Panc1 (cell line): Measurements from ENCODE around the gene TRIM31.

Experiments used
- POLR2AphosphoS5 ChIP-seq: IDR thresholded peaks from 2 replicates; pipeline ENCODE4 v1.6.1; 2012; ENCODE audit warnings: mild to moderate bottlenecking, low read depth, low read length, moderate library complexity
- TF ChIP-seq, protein P1 (sequence below): fragments of 450-650 bp; IDR thresholded peaks from 2 replicates; pipeline ENCODE4 v1.5.1; 2017; ENCODE audit warnings: mild to moderate bottlenecking

DNA sequence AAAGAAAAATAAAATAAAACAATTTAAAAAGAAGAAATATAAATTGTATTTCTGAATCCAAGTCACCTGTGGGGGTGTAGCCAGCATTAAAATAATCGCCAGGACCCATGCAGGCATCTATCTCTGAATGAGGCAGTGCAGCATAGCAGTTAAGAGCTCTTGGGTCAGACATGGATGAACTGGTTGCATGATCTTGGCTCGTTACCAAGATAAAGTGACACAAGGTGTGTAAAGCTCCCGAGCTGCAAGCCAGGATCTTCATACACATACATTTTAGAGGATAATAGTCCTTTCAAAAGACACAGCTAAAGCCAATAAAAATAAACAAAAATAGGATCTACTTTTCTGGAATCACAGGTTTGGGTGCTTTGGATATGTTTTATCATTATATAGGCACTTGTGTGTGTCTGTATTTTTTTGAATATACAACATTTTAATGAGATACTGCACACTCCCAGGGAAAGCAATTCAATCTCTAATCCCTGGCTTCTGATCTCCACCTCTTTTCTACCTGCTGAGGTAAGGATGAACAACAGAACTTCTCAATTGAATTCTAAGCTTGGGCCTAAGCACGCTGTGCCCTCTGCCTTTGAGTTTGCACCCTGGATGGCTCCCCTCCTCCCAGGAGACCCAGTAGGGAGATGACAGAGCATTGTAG, 39.3 kb upstream of the TRIM31 start:
- TF ChIP-seq, protein P1, sequence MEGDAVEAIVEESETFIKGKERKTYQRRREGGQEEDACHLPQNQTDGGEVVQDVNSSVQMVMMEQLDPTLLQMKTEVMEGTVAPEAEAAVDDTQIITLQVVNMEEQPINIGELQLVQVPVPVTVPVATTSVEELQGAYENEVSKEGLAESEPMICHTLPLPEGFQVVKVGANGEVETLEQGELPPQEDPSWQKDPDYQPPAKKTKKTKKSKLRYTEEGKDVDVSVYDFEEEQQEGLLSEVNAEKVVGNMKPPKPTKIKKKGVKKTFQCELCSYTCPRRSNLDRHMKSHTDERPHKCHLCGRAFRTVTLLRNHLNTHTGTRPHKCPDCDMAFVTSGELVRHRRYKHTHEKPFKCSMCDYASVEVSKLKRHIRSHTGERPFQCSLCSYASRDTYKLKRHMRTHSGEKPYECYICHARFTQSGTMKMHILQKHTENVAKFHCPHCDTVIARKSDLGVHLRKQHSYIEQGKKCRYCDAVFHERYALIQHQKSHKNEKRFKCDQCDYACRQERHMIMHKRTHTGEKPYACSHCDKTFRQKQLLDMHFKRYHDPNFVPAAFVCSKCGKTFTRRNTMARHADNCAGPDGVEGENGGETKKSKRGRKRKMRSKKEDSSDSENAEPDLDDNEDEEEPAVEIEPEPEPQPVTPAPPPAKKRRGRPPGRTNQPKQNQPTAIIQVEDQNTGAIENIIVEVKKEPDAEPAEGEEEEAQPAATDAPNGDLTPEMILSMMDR, result no peak
- TF ChIP-seq POLR2AphosphoS5, result no peak
